Thyroid gland (tissue), 4 donors: ENCODE data around the gene EGLN2. TPM values are rescaled to one million over a fixed set of nuclear protein-coding genes. Genes with fewer than 3 reads are reported as not detected.
"Not testable (repeated sequence)": the region's sequence is repeated elsewhere in the genome, so short reads cannot be mapped to it uniquely, and the experiment has no call there.

ENCODE experiments used
- DNase-seq, 2 donors: peaks; one replicate each; pipeline ENCODE4 v3.0.0-alpha.2; 2019
- H3K27ac ChIP-seq, 3 donors: fragments of 200-600 bp; sonication (generic); 1 replicate in 2 of 3; 2 replicates in 1 of 3; pipeline ENCODE4 v1.5.1; 2016 to 2019; ENCODE audit warnings: mild to moderate bottlenecking in 1 of 3, moderate library complexity in 1 of 3
- H3K27me3 ChIP-seq: fragments of 200-600 bp; sonication (generic); one replicate; pipeline ENCODE4 v1.5.1; 2019
- H3K36me3 ChIP-seq, 2 donors: fragments of 200-600 bp; sonication (generic); one replicate each; pipeline ENCODE4 v1.5.1; 2016 to 2019
- H3K4me1 ChIP-seq, 2 donors: fragments of 200-600 bp; sonication (generic); one replicate each; pipeline ENCODE4 v1.5.1; 2017 to 2019
- H3K4me3 ChIP-seq, 3 donors: fragments of 200-600 bp; sonication (generic); replicated peaks in 1 of 3; 1 replicate in 2 of 3; 2 replicates in 1 of 3; pipeline ENCODE4 v1.5.1; 2016; ENCODE audit warnings: mild to moderate bottlenecking in 1 of 3
- H3K9me3 ChIP-seq: fragments of 200-600 bp; sonication (generic); one replicate; pipeline ENCODE4 v1.5.1; 2017
- CTCF ChIP-seq, 6 experiments: fragments of 200-600 bp in 3 of 6; fragments of 450-650 bp in 3 of 6; sonication (generic) in 3 of 6; IDR thresholded peaks; one replicate each; pipeline ENCODE4 v1.5.1; 2016 to 2019; ENCODE audit warnings: antibody characterized with exemption in 6 of 6, mild to moderate bottlenecking in 2 of 6, inconsistent platforms in 1 of 6, moderate library complexity in 1 of 6
- POLR2A ChIP-seq, 2 donors: fragments of 450-650 bp; IDR thresholded peaks; one replicate each; pipeline ENCODE4 v1.6.1; 2017; ENCODE audit warnings: antibody characterized with exemption in 2 of 2, mild to moderate bottlenecking in 2 of 2, moderate library complexity in 1 of 2
- WGBS, 2 donors: methylation state at CpG; one replicate each; pipeline ENCODE4 v1.1.5; 2017; 5-methylcytosine and 5-hydroxymethylcytosine counted together
- intact Hi-C: fragments of 100-400 bp; cut with DNase I; formaldehyde crosslinking; loops from one replicate; pipeline ENCODE4 v1.15.1; 2023
- total RNA-seq, 4 donors: library from RNA; depleted of rRNA; stranded (reverse); fragments of >200 nt; gene quantifications; one replicate each; pipeline ENCODE4 v1.2.3, GENCODE V29; 2016

Gene EGLN2
- total RNA-seq, 4 donors from 2014 or later, result 94.2 to 120 (median 105) TPM

- H3K9me3 ChIP-seq, result no peaks in the 10 kb centered on the region
- intact Hi-C loops, result no loop called here
- peaks cover 5 to 13% of the 10 kb centered on the region in 2 donors for H3K4me1 ChIP-seq
- no peak overlapping the region for H3K27ac ChIP-seq
- no peak for DNase-seq
- 95 to 96% methylated on average over 13 of the region's 13 CpGs for WGBS, 2 donors
- TF ChIP-seq POLR2A (IDR thresholded peaks at IDR 0.05) (no peak), CTCF (IDR thresholded peaks at IDR 0.05) (no peak)
- no peak overlapping the region for H3K4me3 ChIP-seq
- peaks cover 65 to 68% of the 10 kb centered on the region in 2 donors for H3K36me3 ChIP-seq
- H3K27me3 ChIP-seq, result no peaks in the 10 kb centered on the region
These were observed 39.6 kb upstream of the EGLN2 start for GRCh38 chr19:40759352-40759751.

- Histone ChIP-seq H3K4me3 (no peak overlapping the region), H3K27me3 (no peaks in the 10 kb centered on the region), H3K4me1 (no peaks in the 10 kb centered on the region), H3K9me3 (no peaks in the 10 kb centered on the region), H3K36me3 (peaks cover 83 to 87% of the 10 kb centered on the region in 2 donors), H3K27ac (no peak overlapping the region)
- 90 to 93% methylated on average over 17 of the region's 17 CpGs for WGBS, 2 donors
- TF ChIP-seq CTCF (IDR thresholded peaks at IDR 0.05) (no peak), POLR2A (IDR thresholded peaks at IDR 0.05) (no peak)
- DNase-seq, result no peak
- intact Hi-C loops, result no loop called here
These were observed 36.1 kb upstream of the EGLN2 start for GRCh38 chr19:40762754-40763470.

DNA sequence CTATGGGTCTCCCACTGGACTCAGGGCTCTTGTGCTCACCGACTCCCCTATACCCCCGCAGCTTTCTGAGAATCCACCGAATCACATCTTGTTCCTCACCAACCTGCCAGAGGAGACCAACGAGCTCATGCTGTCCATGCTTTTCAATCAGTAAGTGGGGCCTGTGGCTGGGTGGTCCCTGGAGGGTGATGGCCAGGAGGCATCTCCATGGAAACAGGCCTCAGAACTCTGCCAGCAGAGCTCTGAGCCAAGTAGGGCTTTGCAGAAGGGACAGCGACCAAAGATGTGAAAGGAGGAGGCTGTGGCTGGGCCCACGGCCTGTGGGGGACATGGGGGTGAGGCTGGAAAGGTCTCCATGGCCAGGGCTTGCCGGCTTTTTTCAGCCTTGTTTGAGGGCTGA is 35.5 kb upstream of the EGLN2 start:
- Histone ChIP-seq H3K36me3 (peaks cover 78 to 82% of the 10 kb centered on the region in 2 donors), H3K4me3 (no peak overlapping the region), H3K27ac (no peak overlapping the region), H3K4me1 (no peaks in the 10 kb centered on the region), H3K9me3 (no peaks in the 10 kb centered on the region), H3K27me3 (no peaks in the 10 kb centered on the region)
- DNase-seq, result no peak
- 90 to 99% methylated on average over 6 to 7 of the region's 7 CpGs for WGBS, 2 donors
- TF ChIP-seq CTCF (IDR thresholded peaks at IDR 0.05) (no peak), POLR2A (IDR thresholded peaks at IDR 0.05) (no peak)
- intact Hi-C loops, result no loop called here

DNA sequence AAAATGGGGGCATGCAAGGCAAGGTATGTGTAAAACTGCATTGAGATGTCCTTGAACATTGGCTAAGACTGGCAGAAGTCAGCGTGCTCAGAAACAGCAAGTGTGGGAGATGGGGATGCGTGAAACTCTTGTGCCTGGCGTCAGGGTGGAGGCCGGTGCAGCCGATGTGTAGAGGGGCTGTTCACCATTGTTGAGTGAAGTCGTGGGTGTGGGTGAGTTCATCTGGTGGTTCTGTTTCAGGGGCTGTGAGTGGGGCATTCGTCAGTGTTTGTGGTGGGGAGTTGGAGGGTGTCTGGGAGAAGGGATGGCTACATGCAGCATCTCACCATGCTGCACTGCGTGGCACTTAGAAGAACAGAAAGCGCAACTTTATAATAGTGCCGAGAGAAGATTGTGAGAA is 35.0 kb upstream of the EGLN2 start:
- Histone ChIP-seq H3K9me3 (no peaks in the 10 kb centered on the region), H3K36me3 (peaks cover 74 to 78% of the 10 kb centered on the region in 2 donors), H3K4me1 (no peaks in the 10 kb centered on the region), H3K27me3 (no peaks in the 10 kb centered on the region), H3K27ac (no peak overlapping the region), H3K4me3 (no peak overlapping the region)
- no peak for TF ChIP-seq CTCF (IDR thresholded peaks at IDR 0.05)
- TF ChIP-seq POLR2A (IDR thresholded peaks at IDR 0.05), result no peak
- 91 to 95% methylated on average over 10 of the region's 10 CpGs for WGBS, 2 donors
- no peak for DNase-seq
- intact Hi-C loops, result no loop called here

DNA sequence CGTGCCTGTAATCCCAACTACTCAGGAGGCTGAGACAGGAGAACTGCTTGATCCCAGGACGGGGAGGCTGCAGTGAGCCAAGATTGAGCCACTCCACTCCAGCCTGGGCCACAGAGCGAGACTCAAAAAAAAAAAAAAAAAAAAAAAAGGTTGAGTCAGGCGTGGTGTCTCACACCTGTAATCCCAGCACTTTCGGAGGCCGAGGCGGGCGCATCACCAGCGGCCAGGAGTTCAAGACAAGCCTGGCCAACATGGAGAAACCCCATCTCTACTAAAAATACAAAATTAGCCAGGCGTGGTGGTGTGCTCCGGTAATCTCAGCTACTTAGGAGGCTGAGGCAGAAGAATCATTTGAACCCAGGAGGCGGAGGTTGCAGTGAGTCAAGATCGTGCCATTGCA is 32.6 kb upstream of the EGLN2 start:
- 93 to 94% methylated on average over 13 of the region's 13 CpGs for WGBS, 2 donors
- H3K27ac ChIP-seq, intact Hi-C loops, H3K4me3 ChIP-seq, DNase-seq, H3K27me3 ChIP-seq, H3K9me3 ChIP-seq, H3K4me1 ChIP-seq: not testable (repeated sequence)
- peaks cover 50 to 58% of the 10 kb centered on the region in 2 donors for H3K36me3 ChIP-seq
